GM12865 (cell line): ENCODE measurements around the gene THOC3.
A peak's percentile ranks its signal among the peaks of the same experiment; 100 is the strongest.
"Not testable (repeated sequence)": the region's sequence is repeated elsewhere in the genome, so short reads cannot be mapped to it uniquely, and the experiment has no call there.

ENCODE experiments used
- DNase-seq: peaks from one replicate; pipeline ENCODE4 v3.0.0; 2010; ENCODE audit warnings: low read depth
- H3K4me3 ChIP-seq: 2 replicates; pipeline ENCODE4 v1.5.1; 2011; ENCODE audit warnings: mild to moderate bottlenecking, low read depth, low read length, control low read depth

Gene THOC3, protein sequence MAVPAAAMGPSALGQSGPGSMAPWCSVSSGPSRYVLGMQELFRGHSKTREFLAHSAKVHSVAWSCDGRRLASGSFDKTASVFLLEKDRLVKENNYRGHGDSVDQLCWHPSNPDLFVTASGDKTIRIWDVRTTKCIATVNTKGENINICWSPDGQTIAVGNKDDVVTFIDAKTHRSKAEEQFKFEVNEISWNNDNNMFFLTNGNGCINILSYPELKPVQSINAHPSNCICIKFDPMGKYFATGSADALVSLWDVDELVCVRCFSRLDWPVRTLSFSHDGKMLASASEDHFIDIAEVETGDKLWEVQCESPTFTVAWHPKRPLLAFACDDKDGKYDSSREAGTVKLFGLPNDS

DNA sequence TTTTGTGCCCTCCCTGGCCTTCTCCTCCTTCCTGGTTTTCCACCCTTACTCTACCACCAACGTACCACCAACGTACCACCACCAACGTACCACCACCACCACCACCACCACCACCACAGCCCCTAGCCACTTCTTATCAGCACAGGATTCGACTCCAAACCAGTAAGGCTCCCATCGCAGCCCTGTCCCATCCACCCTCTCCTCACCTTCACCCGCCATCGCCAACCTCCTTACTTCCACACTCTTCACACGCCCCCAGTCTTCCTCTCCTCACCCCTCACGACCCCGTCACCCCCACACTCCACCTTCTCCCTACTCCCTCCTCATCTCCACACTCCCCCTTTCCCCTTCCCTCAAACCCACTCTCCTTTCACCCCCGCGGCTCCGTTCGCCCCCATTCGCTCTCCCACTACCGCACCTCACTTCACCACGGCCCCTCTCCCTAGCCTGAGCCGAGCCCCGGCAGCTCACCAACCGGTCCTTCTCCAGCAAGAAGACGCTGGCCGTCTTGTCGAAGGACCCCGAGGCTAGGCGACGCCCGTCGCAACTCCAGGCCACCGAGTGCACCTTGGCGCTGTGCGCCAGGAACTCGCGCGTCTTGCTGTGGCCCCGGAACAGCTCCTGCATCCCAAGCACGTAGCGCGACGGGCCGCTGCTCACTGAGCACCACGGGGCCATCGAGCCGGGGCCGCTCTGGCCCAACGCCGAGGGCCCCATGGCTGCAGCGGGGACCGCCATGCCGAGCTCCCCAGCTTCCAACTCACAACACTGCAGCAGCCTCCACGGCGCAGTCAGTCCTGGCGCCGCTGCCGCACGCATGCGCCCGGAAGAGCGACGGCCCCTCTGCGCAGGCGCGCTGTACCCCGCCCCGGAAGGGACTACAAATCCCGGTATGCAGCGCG, at the start of gene THOC3:
Gene THOC3, minus strand, starts transcription at position 845 of the 902 bp plus-strand sequence. Its CDS starts 107 bp downstream, at position 738.
- H3K4me3 ChIP-seq = peak within 1 kb of the TSS; percentile 62
- peak; percentile 91 for DNase-seq

DNA sequence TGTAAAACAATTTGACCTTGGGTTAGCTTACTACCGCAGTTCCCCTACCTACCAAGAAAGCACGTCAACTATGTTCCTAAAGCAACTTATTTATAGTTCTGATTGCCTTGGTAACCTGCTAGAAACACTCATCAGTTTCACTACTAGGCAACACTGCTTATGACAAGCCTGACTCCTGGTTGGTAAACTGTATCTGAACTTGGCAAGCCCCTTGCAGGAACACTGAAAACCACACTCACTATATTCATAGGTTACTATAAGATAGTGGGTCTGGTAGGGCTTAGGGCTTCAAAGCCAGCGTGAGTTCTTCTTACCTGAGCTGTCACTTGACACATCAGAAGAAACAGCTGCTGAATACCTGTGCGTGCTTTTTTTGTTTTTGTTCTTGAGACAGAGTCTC, 49.2 kb upstream of the THOC3 start:
- not testable (repeated sequence) for DNase-seq, H3K4me3 ChIP-seq

DNA sequence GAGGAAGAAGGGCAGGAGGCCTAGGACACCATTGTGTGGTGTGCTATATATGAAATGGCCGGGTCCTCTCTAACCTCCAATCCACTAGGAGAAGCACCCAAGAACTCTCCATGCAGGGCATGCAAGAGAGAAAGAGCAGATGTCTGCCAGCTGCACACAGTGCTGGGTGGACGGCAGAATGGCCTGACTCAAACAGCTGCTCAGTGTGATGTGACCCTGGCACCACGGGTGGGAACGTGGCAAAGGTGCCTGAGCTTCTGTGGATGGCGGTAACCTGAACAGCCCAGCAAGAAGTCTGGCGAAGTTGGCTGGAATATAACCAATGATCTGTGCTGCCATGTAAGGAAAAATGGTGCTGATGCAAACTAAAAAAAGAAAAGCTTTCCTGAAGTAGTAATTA, 46.2 kb upstream of the THOC3 start:
- DNase-seq, H3K4me3 ChIP-seq: not testable (repeated sequence)

DNA sequence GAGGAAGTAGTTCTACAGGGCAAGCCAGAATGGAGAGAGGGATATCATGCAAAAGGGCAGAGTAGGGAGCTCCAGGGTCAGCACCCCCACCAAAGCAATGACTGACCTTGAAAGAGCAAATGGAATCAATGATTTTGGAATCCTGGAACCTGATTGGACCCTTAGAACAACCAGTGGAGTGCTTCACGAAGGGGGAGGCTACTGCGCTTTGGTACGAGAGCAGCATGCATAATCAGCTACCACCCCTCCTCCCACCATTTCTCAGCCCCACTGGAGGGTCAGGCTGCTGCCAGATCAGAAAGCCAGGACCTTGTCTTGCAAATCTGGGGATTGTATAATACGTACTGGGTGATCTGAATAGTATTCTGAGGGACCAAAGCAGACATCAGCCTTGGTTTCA, 43.0 kb upstream of the THOC3 start:
- DNase-seq, H3K4me3 ChIP-seq: not testable (repeated sequence)

DNA sequence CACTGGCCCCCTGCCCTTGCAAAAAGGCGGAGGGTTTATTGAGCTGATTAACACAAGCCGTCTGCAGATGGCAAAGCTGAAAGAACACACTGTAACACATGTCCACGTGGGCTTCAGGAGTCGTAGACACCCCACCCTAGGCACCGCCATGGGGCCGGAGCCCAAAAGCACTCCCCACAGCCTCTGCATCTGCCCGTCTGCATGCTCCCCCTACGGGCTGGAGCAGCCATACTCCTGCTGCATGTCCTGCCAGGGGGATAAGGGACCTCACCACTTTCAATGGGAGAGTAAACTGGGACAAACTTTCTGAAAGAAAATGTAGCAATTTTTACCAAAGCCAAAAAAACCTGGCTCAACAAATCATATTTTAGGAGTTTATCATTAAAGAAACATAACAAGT, 42.1 kb upstream of the THOC3 start:
- DNase-seq, H3K4me3 ChIP-seq: not testable (repeated sequence)

DNA sequence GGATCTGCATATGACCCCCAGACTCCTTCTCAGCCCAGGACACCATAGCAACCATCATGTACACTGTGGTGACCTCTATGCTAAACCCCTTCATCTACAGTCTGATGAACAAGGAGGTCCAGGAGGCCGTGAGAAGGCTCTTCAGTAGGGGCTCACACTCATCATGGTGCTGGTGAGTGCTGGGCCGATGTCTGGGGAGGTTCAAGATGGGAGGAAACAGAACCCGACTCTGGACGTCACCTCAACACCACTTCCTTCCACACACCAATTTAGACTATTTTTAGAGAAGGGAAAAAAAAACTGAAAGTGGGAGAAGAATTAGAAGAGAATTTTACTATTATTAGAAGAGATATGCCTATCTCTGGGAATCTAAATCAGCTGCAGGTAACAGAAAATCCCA, 39.1 kb upstream of the THOC3 start:
- DNase-seq, H3K4me3 ChIP-seq: not testable (repeated sequence)

DNA sequence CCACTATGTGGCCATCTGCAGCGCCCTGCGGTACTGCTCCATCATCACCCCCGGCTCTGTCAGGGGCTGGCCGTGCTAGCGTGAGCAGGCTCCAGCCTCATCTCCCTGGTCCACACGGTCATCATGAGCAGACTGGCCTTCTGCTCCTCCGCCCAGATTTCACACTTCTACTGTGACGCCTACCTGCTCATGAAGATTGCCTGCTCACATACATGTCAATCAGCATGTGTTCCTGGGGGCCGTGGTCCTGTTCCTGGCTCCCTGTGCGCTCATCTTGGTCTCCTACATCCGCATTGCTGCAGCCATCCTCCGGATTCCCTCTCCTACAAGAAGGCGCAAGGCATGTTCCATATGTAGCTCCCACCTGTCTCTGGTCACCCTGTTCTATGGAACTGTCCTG, 38.7 kb upstream of the THOC3 start:
- not testable (repeated sequence) for H3K4me3 ChIP-seq, DNase-seq

DNA sequence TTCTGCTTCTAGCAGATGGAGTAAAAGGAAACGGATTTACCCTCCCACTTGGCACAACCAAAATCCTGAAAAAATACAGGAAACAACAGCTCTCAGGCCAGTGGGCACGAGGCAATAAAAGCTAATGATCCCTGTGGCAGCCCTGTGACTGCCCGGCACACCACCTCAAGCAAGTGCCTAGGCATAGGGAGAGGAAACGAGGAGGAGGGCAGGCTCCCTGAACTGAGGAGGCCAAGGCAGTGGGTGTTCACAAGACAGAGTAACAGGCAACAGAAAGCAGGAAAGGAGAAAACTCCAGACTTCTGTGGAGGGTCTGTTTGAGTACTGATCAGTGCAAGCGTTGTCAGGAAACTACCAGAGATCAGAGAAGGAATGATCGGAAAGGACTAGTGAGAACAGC, 29.9 kb upstream of the THOC3 start:
- not testable (repeated sequence) for DNase-seq, H3K4me3 ChIP-seq

DNA sequence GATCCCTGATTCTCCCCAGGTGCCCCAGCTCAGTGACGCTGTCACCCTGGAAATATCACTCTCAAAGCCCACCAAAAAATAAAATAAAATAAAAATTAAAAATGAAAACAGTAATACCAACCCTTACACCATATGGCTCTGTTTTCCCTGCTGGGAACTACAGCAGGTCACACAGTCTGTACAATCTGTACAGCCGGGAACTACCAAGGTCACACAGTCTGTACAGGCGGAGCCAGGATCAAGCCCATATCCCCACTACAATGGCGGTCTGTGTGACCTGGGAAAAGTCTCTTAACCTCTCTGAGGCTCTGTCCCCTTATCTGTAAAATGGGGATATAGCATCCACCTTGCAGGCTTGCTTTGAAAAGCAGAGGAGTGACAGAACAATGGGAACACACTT, 29.4 kb upstream of the THOC3 start:
- DNase-seq, H3K4me3 ChIP-seq: not testable (repeated sequence)

DNA sequence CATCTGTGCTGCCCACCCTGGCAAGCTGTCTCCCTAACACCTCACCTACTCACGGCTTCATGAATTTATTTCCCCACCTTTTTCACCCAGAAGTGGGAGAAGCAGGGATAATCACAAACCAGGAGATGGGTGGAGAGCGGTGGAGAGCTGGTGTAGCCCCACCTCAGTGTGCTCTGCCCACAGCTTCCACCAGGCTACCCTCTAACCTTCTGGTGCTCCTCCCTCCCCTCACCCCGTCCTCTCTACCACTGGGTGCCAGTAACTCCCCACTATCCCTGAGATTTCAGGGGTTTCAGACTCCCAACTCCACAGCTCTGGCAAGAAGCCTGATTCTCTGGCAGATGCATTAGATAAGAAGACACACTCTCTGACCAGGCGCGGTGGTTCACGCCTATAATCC, 28.7 kb upstream of the THOC3 start:
- DNase-seq, H3K4me3 ChIP-seq: not testable (repeated sequence)

DNA sequence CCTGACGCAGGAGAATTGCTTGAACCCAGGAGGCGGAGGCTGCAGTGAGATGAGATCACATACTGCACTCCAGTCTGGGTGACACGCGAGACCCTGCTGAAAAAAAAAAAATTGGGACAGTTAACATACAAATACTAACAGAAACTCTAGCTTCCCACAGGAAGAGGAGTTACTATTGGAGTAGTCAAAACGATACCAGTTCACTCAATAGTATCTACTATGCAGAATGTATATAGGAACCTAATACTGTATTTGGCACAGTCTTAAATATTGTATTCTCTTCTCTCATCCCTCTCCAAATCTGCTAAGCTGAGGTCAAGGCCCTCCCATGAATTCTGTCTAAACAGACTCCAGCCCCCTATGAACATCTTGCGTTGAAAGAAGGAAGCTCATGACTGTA, 27.4 kb upstream of the THOC3 start:
- not testable (repeated sequence) for DNase-seq, H3K4me3 ChIP-seq

DNA sequence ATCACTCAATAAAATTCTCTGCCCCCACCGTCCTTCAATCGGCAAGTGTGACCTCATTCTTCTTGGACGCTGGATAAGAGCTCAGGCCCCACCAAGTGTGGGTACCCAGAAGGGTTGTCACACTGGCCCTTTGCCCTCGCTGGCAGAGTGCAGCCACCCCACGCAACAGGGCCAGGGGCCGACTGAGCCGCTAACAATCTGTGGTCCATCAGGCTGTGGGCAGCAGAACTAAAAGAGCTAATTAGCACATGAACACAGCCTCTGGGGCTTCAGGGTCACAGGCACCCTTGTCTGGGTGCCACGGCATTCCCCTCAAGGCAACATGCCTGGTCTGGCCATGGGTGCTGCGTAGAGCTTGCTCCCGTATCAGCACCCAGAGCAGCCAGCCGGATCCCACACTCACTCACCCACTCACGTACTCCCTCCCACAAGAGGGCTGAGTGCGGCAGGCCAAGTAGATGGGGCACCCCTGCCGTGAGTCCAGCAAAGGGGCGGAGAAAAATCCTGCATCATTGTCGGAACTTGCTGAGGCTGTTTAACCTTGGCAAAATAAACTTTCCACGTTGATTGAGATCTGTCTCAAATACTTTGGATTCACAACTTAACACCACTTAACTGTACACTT, 11.4 kb upstream of the THOC3 start:
- DNase-seq = not testable (repeated sequence)

DNA sequence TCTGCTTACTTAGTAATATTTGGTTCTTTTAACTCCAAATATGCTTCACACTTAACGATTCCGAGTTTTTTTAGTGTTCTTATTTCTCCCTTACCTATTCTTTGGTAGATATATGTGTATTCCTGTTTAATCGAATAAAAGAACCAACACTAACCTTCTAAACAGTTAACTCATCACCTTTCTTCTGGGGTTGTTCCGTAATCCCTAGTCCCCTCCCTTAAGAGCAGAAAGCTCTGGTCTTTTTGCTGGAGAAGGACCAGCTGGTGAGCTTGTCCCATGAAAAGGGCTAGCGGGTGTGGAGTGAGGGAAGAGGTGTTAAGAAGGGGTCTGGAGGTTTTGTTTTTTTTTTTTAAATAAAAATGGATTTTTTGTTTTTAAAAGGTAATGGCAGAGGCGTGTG, 266 bp upstream of the THOC3 start:
- DNase-seq = not testable (repeated sequence)
- H3K4me3 ChIP-seq = peak overlapping the region; percentile 33

More for the DNA sequence above, 11.4 kb upstream of the THOC3 start:
- not testable (repeated sequence) for H3K4me3 ChIP-seq

DNA sequence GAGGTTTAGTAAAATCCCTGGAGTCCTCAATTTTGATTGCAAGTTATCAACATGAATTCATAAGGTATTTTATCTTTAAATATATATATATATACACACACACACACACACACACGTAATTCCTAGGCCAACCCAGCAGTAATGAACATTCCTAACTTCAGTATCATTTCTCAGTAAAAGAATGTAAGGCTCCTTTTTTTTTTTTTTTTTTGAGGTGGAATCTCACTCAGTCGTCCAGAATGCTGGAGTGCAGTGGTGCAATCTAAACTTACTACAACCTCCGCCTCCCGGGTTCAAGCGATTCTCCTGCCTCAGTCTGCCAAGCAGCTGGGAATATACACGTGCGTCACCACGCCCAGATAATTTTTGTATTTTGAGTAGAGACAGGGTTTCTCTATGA, 5.8 kb downstream of the THOC3 start:
- DNase-seq = not testable (repeated sequence)

DNA sequence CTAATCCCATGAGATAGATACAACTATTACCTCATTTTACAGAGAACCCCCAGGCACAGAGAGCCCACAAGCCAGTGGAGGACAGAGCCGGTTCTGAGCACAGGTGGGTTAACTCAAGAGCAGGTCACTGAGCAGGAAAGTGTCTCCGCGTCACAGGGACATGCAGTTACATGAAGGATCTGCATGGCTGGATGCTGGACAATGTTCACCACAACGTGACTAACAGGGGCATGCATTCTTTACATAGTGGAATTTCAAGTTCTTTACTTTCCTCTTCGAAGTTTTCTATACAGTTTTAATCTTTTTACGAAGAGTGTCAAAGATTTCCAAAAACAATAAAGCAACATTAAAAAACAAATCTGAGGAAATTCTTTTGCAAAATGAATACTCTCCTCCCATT, 7.9 kb downstream of the THOC3 start:
- DNase-seq = not testable (repeated sequence)

More for the DNA sequence above, 5.8 kb downstream of the THOC3 start:
- H3K4me3 ChIP-seq = not testable (repeated sequence)

DNA sequence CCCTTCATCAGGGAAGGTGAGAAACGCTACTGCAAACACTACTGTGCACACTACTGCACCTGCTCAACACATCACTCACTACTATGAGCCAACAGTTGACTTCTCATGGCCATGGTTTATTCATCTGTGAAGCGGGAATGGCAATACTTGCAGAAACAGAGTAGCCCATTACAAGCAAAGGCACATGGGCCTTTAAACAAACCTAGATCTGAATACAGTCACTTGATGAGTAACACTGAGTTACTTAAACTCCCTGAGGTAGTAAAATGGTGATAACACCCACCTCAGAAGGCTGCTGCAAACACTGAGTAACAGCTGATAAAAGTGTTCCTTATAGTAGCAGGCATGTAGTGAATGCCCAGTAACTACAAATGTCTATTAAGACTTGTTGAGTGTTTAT, 9.6 kb downstream of the THOC3 start:
- H3K4me3 ChIP-seq, DNase-seq: not testable (repeated sequence)

More for the DNA sequence above, 7.9 kb downstream of the THOC3 start:
- H3K4me3 ChIP-seq = not testable (repeated sequence)

DNA sequence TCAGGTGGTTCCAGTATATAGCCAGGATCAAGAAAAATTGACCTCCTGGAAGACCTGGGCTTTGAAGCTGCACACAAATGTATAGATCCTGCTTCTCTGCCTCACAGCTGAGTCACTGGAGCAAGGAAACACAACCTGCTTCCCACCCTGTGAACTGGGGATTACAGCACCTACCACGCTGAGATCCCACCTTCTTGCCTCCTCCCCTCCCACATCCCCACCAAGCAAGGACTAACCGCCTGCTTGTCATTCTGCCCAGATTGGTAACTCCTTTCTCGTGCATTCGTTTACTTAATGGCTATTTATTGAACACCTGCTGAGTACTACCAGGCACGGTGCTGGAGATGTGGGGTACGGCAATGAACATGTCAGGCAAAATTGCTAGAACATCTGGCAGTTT, 14.0 kb downstream of the THOC3 start:
- not testable (repeated sequence) for DNase-seq

DNA sequence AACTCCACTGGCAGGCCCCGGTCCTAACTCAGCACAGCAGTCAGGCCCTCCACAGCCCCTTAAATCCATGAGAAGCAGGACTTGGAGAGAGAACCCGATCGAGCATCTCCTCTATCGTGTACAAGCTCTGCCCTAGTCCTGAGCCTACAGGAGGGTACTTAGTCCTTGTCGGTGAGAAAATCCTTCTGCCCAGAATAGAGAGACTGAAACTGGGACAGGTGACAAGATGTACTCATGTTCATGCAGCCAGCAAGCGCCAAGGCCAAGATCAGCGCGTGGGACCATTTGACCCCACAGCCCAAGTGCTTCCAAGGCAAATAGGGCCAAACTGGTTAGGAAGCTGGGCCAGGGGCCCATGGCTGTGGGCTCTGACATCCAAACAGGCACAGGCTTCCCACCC, 15.3 kb downstream of the THOC3 start:
- not testable (repeated sequence) for DNase-seq

More for the DNA sequence above, 14.0 kb downstream of the THOC3 start:
- not testable (repeated sequence) for H3K4me3 ChIP-seq

DNA sequence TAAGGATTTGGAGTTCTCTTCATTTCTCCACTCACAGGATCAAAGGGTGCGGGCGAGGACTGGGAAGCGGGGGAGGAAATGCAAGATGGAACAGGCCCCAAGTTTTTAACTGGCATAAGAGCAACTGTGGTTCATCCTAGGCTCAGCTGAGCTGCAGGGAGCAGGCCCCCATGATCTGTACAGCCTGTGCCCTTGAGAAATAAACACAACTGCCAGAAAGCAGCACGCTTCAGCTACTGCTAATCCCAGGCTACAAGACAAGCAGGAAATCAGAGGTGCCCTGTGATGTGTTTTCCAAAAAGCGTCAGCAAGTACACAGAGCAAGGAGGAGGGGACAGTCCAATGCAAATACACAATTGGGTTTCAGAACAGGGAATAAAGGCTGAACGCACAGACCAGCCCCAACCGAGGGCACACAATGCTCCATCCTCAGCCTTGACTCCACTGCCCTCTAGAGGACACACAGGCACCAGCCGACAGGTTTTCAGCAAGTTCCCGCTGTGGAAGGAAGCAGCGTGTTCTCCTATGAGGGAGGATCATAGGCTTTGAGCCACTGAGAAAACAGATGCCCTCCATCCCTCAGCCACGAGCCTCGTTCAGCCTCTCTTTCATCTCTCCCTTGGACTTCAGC, 16.7 kb downstream of the THOC3 start:
- not testable (repeated sequence) for DNase-seq, H3K4me3 ChIP-seq

More for the DNA sequence above, 15.3 kb downstream of the THOC3 start:
- H3K4me3 ChIP-seq = not testable (repeated sequence)
